ENCODE results near the gene GEMIN8.

GEMIN8 gene

DNA sequence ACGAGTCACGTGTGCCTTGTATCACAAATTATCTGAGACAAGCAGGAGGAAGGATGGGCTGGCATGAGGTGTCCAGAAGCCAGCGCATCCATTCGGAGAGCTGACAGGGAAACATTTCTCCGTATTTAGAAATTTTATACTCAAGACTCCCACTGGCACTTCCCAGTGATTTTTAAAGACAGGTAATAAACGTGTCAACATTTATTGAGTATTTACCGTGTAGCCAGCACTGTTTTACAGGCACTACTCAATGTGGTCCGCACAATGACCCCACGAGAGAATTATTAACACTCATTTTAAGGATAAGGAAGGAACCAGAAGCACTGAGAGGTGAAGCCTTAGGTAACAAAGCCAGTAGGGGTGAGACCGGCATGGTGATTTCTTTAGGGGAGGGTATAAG, 23.2 kb downstream of the GEMIN8 start:
- no peak for DNase-seq (ENCODE audit: low read depth)
- H3K4me3 ChIP-seq (ENCODE audit: low read depth, low read length): no peak overlapping the region
- TF ChIP-seq, protein P1, sequence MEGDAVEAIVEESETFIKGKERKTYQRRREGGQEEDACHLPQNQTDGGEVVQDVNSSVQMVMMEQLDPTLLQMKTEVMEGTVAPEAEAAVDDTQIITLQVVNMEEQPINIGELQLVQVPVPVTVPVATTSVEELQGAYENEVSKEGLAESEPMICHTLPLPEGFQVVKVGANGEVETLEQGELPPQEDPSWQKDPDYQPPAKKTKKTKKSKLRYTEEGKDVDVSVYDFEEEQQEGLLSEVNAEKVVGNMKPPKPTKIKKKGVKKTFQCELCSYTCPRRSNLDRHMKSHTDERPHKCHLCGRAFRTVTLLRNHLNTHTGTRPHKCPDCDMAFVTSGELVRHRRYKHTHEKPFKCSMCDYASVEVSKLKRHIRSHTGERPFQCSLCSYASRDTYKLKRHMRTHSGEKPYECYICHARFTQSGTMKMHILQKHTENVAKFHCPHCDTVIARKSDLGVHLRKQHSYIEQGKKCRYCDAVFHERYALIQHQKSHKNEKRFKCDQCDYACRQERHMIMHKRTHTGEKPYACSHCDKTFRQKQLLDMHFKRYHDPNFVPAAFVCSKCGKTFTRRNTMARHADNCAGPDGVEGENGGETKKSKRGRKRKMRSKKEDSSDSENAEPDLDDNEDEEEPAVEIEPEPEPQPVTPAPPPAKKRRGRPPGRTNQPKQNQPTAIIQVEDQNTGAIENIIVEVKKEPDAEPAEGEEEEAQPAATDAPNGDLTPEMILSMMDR (IDR thresholded peaks at IDR 0.05; ENCODE audit: insufficient read depth, low read depth, low read length, missing control alignments): no peak

DNA sequence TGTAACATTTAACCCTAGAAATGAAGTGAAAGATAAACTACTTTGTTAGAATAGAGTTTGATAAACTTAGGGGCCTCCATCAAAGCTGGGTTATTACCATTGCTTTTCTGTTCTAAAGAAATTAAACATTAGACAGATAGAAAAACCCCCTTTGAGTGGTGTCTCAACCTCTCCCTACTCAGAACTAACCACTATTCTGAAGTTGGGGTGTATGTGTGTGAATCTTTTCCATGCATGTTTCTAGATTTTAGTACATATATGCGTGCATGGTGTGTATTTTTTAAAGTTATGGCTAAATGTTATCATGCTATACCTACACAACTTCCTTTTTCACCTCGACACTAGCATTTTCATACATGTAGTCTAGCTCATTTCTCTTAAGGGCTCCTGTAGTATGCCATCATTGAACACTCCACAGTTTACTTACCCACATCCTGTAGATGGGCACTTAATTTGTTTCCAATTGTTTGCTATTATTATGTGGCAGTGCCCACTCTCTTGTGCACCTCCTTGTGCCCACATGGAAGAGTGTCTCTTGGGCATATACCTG, 25.7 kb downstream of the GEMIN8 start:
- no peak overlapping the region for H3K4me3 ChIP-seq (ENCODE audit: low read depth, low read length)
- TF ChIP-seq, protein P1 (IDR thresholded peaks at IDR 0.05; ENCODE audit: insufficient read depth, low read depth, low read length, missing control alignments): no peak
- no peak for DNase-seq (ENCODE audit: low read depth)

DNA sequence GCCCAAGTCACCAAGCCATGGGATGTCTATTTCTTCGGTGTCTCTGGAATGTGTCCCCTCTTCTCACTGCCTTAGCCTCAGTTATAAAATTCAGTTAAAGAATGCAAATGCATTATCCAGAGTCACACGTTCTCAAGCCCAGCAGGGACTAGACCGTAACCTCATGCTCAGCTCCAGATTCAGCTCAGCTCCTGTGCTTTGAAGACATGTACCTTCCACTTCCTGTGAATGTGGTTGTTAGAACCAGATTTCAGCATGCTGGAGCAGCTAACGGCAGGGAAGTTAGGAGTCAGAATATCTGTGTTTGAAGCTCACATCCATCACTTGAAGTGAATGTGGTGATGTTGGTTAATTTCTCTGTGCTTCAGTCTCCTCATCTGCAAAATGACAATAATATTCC, 26.7 kb downstream of the GEMIN8 start:
- no peak for DNase-seq (ENCODE audit: low read depth)
- TF ChIP-seq, protein P1 (IDR thresholded peaks at IDR 0.05; ENCODE audit: insufficient read depth, low read depth, low read length, missing control alignments): no peak
- H3K4me3 ChIP-seq (ENCODE audit: low read depth, low read length): no peak overlapping the region

DNA sequence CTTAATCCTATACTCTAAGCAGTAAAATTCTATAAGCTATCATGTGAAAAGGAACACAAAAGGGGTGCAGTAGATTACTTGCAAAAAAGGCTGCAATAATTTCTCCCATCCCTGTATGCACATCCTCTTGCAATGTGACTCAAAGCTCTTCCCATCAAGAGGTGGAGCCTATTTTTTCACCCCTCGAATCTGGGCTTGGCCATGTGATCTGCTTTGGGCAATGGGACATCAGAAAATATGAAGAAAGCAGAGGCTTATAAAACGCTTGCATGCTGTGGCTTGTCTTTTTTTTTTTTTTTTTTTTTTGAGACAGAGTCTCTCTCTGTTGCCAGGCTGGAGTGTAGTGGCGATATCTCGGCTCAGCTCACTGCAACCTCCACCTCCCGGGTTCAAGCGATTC, 33.0 kb downstream of the GEMIN8 start:
- DNase-seq (ENCODE audit: low read depth): no peak
- TF ChIP-seq, protein P1 (IDR thresholded peaks at IDR 0.05; ENCODE audit: insufficient read depth, low read depth, low read length, missing control alignments): no peak
- H3K4me3 ChIP-seq (ENCODE audit: low read depth, low read length): no peak overlapping the region

DNA sequence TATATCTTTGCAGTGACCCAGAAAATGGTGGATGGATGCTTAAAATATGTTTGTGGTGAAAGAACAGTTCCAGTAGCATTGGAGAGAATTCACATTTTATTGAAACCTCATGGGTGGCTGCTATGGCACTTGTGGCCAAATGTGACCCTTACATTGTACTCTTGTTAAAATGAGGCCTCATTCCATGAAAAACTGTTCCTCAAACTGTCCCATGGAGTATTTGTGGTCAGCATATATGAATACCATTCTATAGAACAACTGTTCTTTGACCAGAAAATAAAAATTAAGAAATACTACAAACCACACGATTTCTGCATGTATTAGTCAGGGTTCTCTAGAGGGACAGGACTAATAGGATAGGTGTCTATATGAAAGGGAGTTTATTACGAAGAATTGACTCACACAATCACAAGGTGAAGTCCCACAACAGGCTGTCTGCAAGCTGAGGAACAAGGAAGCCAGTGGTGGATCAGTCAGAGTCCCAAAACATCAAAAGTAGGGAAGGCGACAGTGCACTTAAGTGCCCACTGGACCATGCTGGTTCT, 35.1 kb downstream of the GEMIN8 start:
- DNase-seq (ENCODE audit: low read depth): no peak
- no peak overlapping the region for H3K4me3 ChIP-seq (ENCODE audit: low read depth, low read length)
- TF ChIP-seq, protein P1 (IDR thresholded peaks at IDR 0.05; ENCODE audit: insufficient read depth, low read depth, low read length, missing control alignments): no peak

DNA sequence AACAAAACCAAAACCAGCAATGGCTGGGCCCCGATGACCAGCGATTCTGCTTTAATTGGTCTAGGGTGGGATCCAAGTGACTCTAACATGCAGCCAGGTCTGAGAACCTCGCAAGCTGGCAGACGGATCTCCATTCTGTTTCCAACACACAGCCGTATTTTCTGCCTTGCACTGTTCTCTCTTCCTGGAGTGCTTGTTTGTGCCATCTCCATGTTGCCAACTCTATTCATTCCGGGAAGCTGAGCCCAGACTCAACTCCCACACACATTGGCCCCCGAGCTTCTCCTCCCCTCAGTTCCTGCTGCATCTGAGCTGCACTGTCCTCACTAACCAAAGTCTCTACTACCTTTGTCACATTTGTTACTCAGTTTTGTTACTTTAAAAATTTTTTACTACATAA, 35.6 kb downstream of the GEMIN8 start:
- no peak for DNase-seq (ENCODE audit: low read depth)
- no peak overlapping the region for H3K4me3 ChIP-seq (ENCODE audit: low read depth, low read length)
- TF ChIP-seq, protein P1 (IDR thresholded peaks at IDR 0.05; ENCODE audit: insufficient read depth, low read depth, low read length, missing control alignments): no peak
